DMS53 (cell line): ENCODE data around the gene SPTBN2.

Experiments
- DNase-seq: peaks from one replicate; lab custom pipeline; 2025; lab: John Stamatoyannopoulos, UW

SPTBN2 gene

GRCh38 chr11:66701432-66702240 lies 27.4 kb downstream of the SPTBN2 start:
- DNase-seq, result peak; percentile 25

GRCh38 chr11:66700742-66701141 lies 28.3 kb downstream of the SPTBN2 start:
- DNase-seq, result no peak

- no peak for DNase-seq
Observed at GRCh38 chr11:66700337-66700736, 28.7 kb downstream of the SPTBN2 start.

GRCh38 chr11:66698491-66698890 lies 30.5 kb downstream of the SPTBN2 start:
- no peak for DNase-seq

- DNase-seq, result no peak
Observed at GRCh38 chr11:66697988-66698387, 31.0 kb downstream of the SPTBN2 start.

- DNase-seq, result peak; percentile 53
Observed at GRCh38 chr11:66696146-66696545, 32.9 kb downstream of the SPTBN2 start.

- DNase-seq, result peak; percentile 99
Observed at GRCh38 chr11:66694732-66695207, 34.2 kb downstream of the SPTBN2 start.

GRCh38 chr11:66694056-66694410 lies 35.0 kb downstream of the SPTBN2 start:
- DNase-seq, result no peak

GRCh38 chr11:66693356-66694055 lies 35.5 kb downstream of the SPTBN2 start:
- DNase-seq, result no peak

- no peak for DNase-seq
Observed at GRCh38 chr11:66692871-66693331, 36.1 kb downstream of the SPTBN2 start.

- no peak for DNase-seq
Observed at GRCh38 chr11:66692446-66692845, 36.6 kb downstream of the SPTBN2 start.

- DNase-seq, result no peak
Observed at GRCh38 chr11:66691311-66691980, 37.6 kb downstream of the SPTBN2 start.

GRCh38 chr11:66689661-66690590 lies 39.1 kb downstream of the SPTBN2 start:
- no peak for DNase-seq

- DNase-seq, result no peak
Observed at GRCh38 chr11:66688561-66689534, 40.2 kb downstream of the SPTBN2 start.

- no peak for DNase-seq
Observed at GRCh38 chr11:66687831-66688281, 41.2 kb downstream of the SPTBN2 start.

- DNase-seq, result no peak
Observed at GRCh38 chr11:66686801-66687750, 41.9 kb downstream of the SPTBN2 start.

GRCh38 chr11:66686100-66686785 lies 42.8 kb downstream of the SPTBN2 start:
- no peak for DNase-seq
